VCaP (cell line): ENCODE results near the gene HEXA.

Experiments used
- H3K27ac ChIP-seq: fragments of 450-650 bp; 2 replicates; pipeline ENCODE4 v1.5.1; 2017
- CTCF ChIP-seq: fragments of 450-650 bp; conservative IDR thresholded peaks from 2 replicates; pipeline ENCODE4 v1.5.1; 2017; ENCODE audit warnings: mild to moderate bottlenecking, moderate library complexity

Gene HEXA

GRCh38 chr15:72339777-72340177 lies 36.0 kb downstream of the HEXA start:
- H3K27ac ChIP-seq = peak overlapping the region; percentile 74
- TF ChIP-seq CTCF = no peak

DNA sequence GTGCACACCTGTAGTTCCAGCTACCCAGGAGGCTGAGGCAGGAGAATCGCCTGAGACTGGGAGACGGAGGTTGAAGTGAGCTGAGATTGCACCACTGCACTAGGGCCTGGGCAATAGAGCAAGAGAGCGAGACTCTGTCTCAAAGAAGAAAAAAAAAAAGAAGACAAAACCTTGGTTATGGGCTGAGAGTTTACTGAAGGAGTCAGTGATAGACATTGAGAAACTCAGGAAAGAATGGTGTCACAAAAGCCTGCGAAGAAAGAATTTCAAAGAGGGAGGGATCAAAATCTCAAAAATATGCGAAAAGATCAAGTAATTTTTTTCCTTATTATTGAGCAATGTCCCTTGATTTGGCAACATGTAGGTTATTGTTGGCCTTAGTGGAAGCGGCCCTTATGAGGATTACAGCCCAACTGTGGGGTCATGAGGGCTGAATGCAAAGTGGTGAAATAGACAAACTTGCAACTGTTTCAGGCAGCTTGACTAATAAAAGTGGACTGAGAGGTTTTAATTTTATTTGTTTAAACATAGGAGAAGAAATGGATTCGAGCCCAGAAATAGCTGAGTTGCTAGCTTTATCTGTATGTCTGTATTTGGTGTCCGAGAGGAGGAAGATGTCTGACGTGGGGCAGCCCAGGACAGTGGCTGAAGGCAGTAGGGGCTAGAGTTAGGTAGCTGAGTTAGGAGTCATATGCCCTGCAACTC lies 37.0 kb downstream of the HEXA start:
- TF ChIP-seq CTCF = no peak
- H3K27ac ChIP-seq = peak overlapping the region; percentile 74

DNA sequence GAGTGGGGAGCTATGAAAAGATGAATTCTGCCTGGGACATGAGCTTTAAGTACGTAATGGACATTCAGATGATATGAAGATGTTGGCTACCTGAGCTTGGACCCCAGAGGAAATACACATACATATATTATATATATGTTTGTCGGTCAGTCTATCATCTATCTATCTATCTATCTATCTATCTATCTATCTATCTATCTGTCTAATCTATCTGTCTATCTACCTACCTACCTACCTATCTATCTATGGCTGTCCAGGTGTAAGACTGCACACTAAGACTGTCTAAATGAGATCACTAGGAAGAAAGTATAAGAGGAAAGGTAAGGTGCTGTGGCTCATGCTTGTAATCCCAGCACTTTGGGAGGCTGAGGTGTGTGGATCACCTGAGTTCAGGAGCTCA lies 37.7 kb downstream of the HEXA start:
- H3K27ac ChIP-seq = peak overlapping the region; percentile 74
- no peak for TF ChIP-seq CTCF

GRCh38 chr15:72334842-72335241 lies 41.0 kb downstream of the HEXA start:
- TF ChIP-seq CTCF = no peak
- no peak overlapping the region for H3K27ac ChIP-seq

GRCh38 chr15:72331021-72331420 lies 44.8 kb downstream of the HEXA start:
- TF ChIP-seq CTCF = no peak
- no peak overlapping the region for H3K27ac ChIP-seq

DNA sequence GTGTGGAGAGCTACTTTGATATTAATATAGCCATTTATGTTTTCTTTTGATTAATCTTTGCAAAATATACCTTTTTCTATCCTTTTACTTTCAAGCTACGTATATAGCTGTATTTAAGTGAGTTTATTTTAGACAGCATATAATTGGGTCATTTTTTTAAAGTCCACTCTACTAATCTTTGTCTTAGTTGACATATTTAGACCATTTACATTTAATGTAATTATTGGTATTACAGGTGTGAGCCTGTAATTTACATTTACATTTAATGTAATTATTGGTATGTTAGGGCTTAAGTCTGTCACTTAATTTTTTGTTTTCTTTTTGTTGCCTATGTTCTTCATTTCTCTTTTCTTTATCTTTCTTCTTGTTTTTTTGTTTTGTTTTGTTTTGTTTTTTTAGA lies 52.1 kb downstream of the HEXA start:
- no peak for TF ChIP-seq CTCF
- H3K27ac ChIP-seq = no peak overlapping the region

GRCh38 chr15:72319985-72320671 lies 55.7 kb downstream of the HEXA start, which contains the start of gene CELF6:
Gene CELF6, minus strand, starts transcription at chr15:72320157. Its CDS starts 283 bp downstream, at chr15:72319874.
- peak within 1 kb of the TSS; percentile 75 for H3K27ac ChIP-seq
- TF ChIP-seq CTCF = no peak
